HepG2 (cell line): ENCODE measurements around the gene PCSK7. TPM values are rescaled to one million over a fixed set of nuclear protein-coding genes. Genes with fewer than 3 reads are reported as not detected.

Experiments used
- ATF4 ChIP-seq, 2 experiments: fragments of 450-650 bp in 1 of 2; sonication (generic) in 1 of 2; formaldehyde crosslinking; IDR thresholded peaks; 2 replicates each; pipeline versions ENCODE4 v1.5.0 to v1.8.0; 2020 to 2022; ENCODE audit warnings: mild to moderate bottlenecking in 1 of 2, missing genetic modification reagents in 1 of 2
- ATF7-NPFF ChIP-seq: sonication (generic); formaldehyde crosslinking; IDR thresholded peaks from 2 replicates; pipeline ENCODE4 v1.8.1; 2023; ENCODE audit warnings: mild to moderate bottlenecking, low read depth, missing genetic modification reagents, moderate library complexity
- CC2D1A ChIP-seq: sonication (generic); formaldehyde crosslinking; IDR thresholded peaks from 2 replicates; pipeline ENCODE4 v1.8.1; 2023; ENCODE audit warnings: mild to moderate bottlenecking, missing genetic modification reagents
- ELF4 ChIP-seq: sonication (generic); formaldehyde crosslinking; IDR thresholded peaks from 2 replicates; pipeline ENCODE4 v1.5.0; 2020; ENCODE audit warnings: missing genetic modification reagents, mild to moderate bottlenecking, moderate library complexity, borderline replicate concordance
- FIP1L1 ChIP-seq: fragments of 200-400 bp; formaldehyde crosslinking; IDR thresholded peaks from 2 replicates; pipeline ENCODE4 v1.6.1; 2018; ENCODE audit warnings: low read depth, mild to moderate bottlenecking, low read length, moderate library complexity, borderline replicate concordance; ENCODE audit not compliant: insufficient read depth
- KDM2A ChIP-seq: sonication (generic); formaldehyde crosslinking; IDR thresholded peaks from 2 replicates; pipeline ENCODE4 v1.4.0; 2020; ENCODE audit warnings: low read depth, missing genetic modification reagents, borderline replicate concordance
- KDM5A ChIP-seq: fragments of 200-600 bp; sonication (generic); IDR thresholded peaks from 2 replicates; pipeline ENCODE4 v1.7.0; 2018; ENCODE audit warnings: antibody characterized with exemption, mild to moderate bottlenecking, low read length, borderline replicate concordance
- NCOR1 ChIP-seq: fragments of 200-600 bp; sonication (generic); IDR thresholded peaks from 2 replicates; pipeline ENCODE4 v1.7.0; 2017; ENCODE audit warnings: antibody characterized with exemption, low read length, borderline replicate concordance
- RBAK ChIP-seq: sonication (generic); formaldehyde crosslinking; IDR thresholded peaks from 2 replicates; pipeline ENCODE4 v1.5.1; 2020; ENCODE audit warnings: mild to moderate bottlenecking, missing genetic modification reagents
- SMYD3 ChIP-seq: sonication (generic); formaldehyde crosslinking; IDR thresholded peaks from 2 replicates; pipeline ENCODE4 v1.8.1; 2023; ENCODE audit warnings: mild to moderate bottlenecking, missing genetic modification reagents
- THAP11 ChIP-seq: IDR thresholded peaks from 2 replicates; pipeline ENCODE4 v1.6.1; 2016; ENCODE audit warnings: missing biosample characterization, missing genetic modification reagents
- ZFP62 ChIP-seq: sonication (generic); formaldehyde crosslinking; IDR thresholded peaks from 2 replicates; pipeline ENCODE4 v1.4.0; 2020; ENCODE audit warnings: missing genetic modification reagents
- ZNF12 ChIP-seq: sonication (generic); formaldehyde crosslinking; IDR thresholded peaks from 2 replicates; pipeline ENCODE4 v1.5.0; 2020; ENCODE audit warnings: missing genetic modification reagents
- ZNF205 ChIP-seq: IDR thresholded peaks from 2 replicates; pipeline ENCODE4 v1.6.1; 2018; ENCODE audit warnings: missing biosample characterization, missing genetic modification reagents
- ZNF33B ChIP-seq: sonication (generic); formaldehyde crosslinking; IDR thresholded peaks from 2 replicates; pipeline ENCODE4 v1.5.1; 2020; ENCODE audit warnings: mild to moderate bottlenecking, missing genetic modification reagents
- ZNF510 ChIP-seq: sonication (generic); formaldehyde crosslinking; IDR thresholded peaks from 2 replicates; pipeline ENCODE4 v1.4.0; 2020; ENCODE audit warnings: low read depth, mild to moderate bottlenecking, missing genetic modification reagents
- ZNF605 ChIP-seq: sonication (generic); formaldehyde crosslinking; IDR thresholded peaks from 2 replicates; pipeline ENCODE4 v1.8.0; 2022; ENCODE audit warnings: mild to moderate bottlenecking, missing genetic modification reagents
- ZSCAN12 ChIP-seq: sonication (generic); formaldehyde crosslinking; IDR thresholded peaks from 2 replicates; pipeline ENCODE4 v1.9.0; 2021; ENCODE audit warnings: mild to moderate bottlenecking, missing genetic modification reagents
- polyA plus RNA-seq, 8 experiments: library from polyadenylated mRNA; depleted of rRNA in 3 of 8; stranded (reverse) in 7 of 8; unstranded in 1 of 8; fragments of >200 nt; fragmentation: Illumina TruSeq in 4 of 8; extraction: Trizol in 4 of 8; gene quantifications; 2 replicates each; pipeline versions ENCODE4 v1.2.1 to v1.2.3, GENCODE V29; 2011 to 2016; ENCODE audit warnings: low read depth in 4 of 8, missing spikeins in 1 of 8, mixed read lengths in 1 of 8; ENCODE audit not compliant: insufficient read depth in 1 of 8
- total RNA-seq, 5 experiments: library from RNA; depleted of rRNA; stranded (reverse); fragments of >200 nt; fragmentation: Illumina TruSeq; extraction: Trizol; gene quantifications; 2 replicates each; pipeline ENCODE4 v1.2.3, GENCODE V29; 2016; ENCODE audit warnings: low read depth in 1 of 5
- TF ChIP-seq, protein P1 (sequence below): sonication (generic); formaldehyde crosslinking; IDR thresholded peaks from 2 replicates; pipeline ENCODE4 v1.8.0; 2022; ENCODE audit warnings: missing genetic modification reagents, mild to moderate bottlenecking, inconsistent platforms, borderline replicate concordance
- TF ChIP-seq, protein P2 (sequence below): sonication (generic); formaldehyde crosslinking; IDR thresholded peaks from 2 replicates; pipeline ENCODE4 v1.4.0; 2020; ENCODE audit warnings: missing genetic modification reagents
- TF ChIP-seq, protein P3 (sequence below): sonication (generic); formaldehyde crosslinking; IDR thresholded peaks from 2 replicates; pipeline ENCODE4 v1.8.0; 2022; ENCODE audit warnings: missing genetic modification reagents, low read depth, mild to moderate bottlenecking, borderline replicate concordance

PCSK7 gene
- total and polyA plus RNA-seq, 2 of the 13 experiments (the other 11 are each of a cell fraction or from before 2014, with no cell fraction given) = 13.4 to 13.8 TPM

GRCh38 chr11:117178210-117179034 lies 53.5 kb downstream of the PCSK7 start, which contains the start of gene SIDT2 (continued):
- TF ChIP-seq ELF4 (CRISPR knock-in tag) (no peak), ZNF605 (CRISPR knock-in tag) (no peak), ZNF205 (CRISPR knock-in tag) (no peak), RBAK (CRISPR knock-in tag) (no peak), KDM5A (0 out of 2 replicates have a peak, but pooled peaks have one; percentile 11), CC2D1A (no peak), ZFP62 (CRISPR knock-in tag) (no peak), NCOR1 (no peak), ZNF12 (CRISPR knock-in tag) (no peak), THAP11 (CRISPR knock-in tag) (peak; percentile 63), ZNF510 (CRISPR knock-in tag) (no peak), ATF7-NPFF (CRISPR knock-in tag) (peak; percentile 33; the same call in 1 of the 2 replicates), ATF4 (CRISPR knock-in tag; IDR thresholded peaks at IDR 0.05) (no peak), KDM2A (CRISPR knock-in tag) (peak; percentile 73; the same call in 1 of the 2 replicates), ZNF33B (CRISPR knock-in tag) (no peak; the same call in 1 of the 2 replicates), SMYD3 (CRISPR knock-in tag) (no peak), FIP1L1 (no peak), ZSCAN12 (CRISPR knock-in tag) (no peak)
- TF ChIP-seq, protein P1, sequence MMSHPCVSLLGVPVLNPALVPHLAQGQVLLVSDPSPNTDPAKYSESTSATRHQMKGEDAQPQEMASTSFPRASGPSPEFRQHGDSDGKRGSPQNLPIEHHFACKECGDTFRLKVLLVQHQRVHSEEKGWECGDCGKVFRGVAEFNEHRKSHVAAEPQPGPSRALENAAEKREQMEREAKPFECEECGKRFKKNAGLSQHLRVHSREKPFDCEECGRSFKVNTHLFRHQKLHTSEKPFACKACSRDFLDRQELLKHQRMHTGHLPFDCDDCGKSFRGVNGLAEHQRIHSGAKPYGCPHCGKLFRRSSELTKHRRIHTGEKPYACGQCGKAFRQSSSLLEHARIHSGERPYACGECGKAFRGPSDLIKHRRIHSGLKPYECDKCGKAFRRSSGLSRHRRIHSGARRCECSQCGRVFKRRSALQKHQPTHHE (CRISPR knock-in tag) = 0 out of 2 replicates have a peak, but pooled peaks have one; percentile 39
- TF ChIP-seq, protein P2, sequence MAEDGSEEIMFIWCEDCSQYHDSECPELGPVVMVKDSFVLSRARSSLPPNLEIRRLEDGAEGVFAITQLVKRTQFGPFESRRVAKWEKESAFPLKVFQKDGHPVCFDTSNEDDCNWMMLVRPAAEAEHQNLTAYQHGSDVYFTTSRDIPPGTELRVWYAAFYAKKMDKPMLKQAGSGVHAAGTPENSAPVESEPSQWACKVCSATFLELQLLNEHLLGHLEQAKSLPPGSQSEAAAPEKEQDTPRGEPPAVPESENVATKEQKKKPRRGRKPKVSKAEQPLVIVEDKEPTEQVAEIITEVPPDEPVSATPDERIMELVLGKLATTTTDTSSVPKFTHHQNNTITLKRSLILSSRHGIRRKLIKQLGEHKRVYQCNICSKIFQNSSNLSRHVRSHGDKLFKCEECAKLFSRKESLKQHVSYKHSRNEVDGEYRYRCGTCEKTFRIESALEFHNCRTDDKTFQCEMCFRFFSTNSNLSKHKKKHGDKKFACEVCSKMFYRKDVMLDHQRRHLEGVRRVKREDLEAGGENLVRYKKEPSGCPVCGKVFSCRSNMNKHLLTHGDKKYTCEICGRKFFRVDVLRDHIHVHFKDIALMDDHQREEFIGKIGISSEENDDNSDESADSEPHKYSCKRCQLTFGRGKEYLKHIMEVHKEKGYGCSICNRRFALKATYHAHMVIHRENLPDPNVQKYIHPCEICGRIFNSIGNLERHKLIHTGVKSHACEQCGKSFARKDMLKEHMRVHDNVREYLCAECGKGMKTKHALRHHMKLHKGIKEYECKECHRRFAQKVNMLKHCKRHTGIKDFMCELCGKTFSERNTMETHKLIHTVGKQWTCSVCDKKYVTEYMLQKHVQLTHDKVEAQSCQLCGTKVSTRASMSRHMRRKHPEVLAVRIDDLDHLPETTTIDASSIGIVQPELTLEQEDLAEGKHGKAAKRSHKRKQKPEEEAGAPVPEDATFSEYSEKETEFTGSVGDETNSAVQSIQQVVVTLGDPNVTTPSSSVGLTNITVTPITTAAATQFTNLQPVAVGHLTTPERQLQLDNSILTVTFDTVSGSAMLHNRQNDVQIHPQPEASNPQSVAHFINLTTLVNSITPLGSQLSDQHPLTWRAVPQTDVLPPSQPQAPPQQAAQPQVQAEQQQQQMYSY (CRISPR knock-in tag) = 0 out of 2 replicates have a peak, but pooled peaks have one; percentile 47
- TF ChIP-seq, protein P3, sequence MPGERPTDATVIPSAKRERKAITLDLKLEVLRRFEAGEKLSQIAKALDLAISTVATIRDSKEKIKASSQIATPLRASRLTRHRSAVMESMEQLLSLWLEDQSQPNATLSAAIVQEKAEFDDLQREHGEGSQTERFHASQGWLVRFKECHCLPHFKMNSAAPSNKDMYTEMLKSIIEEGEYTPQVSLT (CRISPR knock-in tag) = no peak
